Measurements from ENCODE around the gene TNIP2.

TNIP2 gene

GRCh38 chr4:2755821-2756690, at the start of gene TNIP2:
Gene TNIP2, minus strand, starts transcription at chr4:2756336. Its CDS starts 47 bp downstream, at chr4:2756289.
- peak; percentile 25 to 91 (median 81) for DNase-seq

GRCh38 chr4:2804973-2805501, 48.9 kb upstream of the TNIP2 start:
- intact Hi-C loops (cut with DNase I) = no loop called here
- peak in 3 of 42 donors; percentile 0 to 6 (median 3) for DNase-seq

More at GRCh38 chr4:2755821-2756690, at the start of gene TNIP2:
- intact Hi-C loops (cut with DNase I) = no loop called here

GRCh38 chr4:2804449-2804972, 48.4 kb upstream of the TNIP2 start:
- DNase-seq = peak in 4 of 42 donors; percentile 0 to 4 (median 2)

GRCh38 chr4:2803624-2804448, 47.7 kb upstream of the TNIP2 start:
- peak in 15 of 42 donors; percentile 16 to 77 (median 55) for DNase-seq
- intact Hi-C loops (cut with DNase I) = no loop called here

More at GRCh38 chr4:2804449-2804972, 48.4 kb upstream of the TNIP2 start:
- intact Hi-C loops (cut with DNase I) = no loop called here

- intact Hi-C loops (cut with DNase I) = no loop called here
- peak in 4 of 42 donors; percentile 1 to 4 (median 2) for DNase-seq
Observed at GRCh38 chr4:2802618-2803531, 46.7 kb upstream of the TNIP2 start.

GRCh38 chr4:2800691-2801596, 44.8 kb upstream of the TNIP2 start:
- peak; percentile 55 to 96 (median 81) for DNase-seq
- intact Hi-C loops (cut with DNase I) = no loop called here

GRCh38 chr4:2799971-2800690, 44.0 kb upstream of the TNIP2 start:
- intact Hi-C loops (cut with DNase I) = no loop called here
- DNase-seq = peak in 13 of 42 donors; percentile 12 to 80 (median 51)

GRCh38 chr4:2799224-2799911, 43.2 kb upstream of the TNIP2 start:
- peak in 8 of 42 donors; percentile 3 to 33 (median 16) for DNase-seq

GRCh38 chr4:2798399-2799223, 42.5 kb upstream of the TNIP2 start:
- DNase-seq = peak in 30 of 42 donors; percentile 29 to 80 (median 62)
- intact Hi-C loops (cut with DNase I) = no loop called here

More at GRCh38 chr4:2799224-2799911, 43.2 kb upstream of the TNIP2 start:
- intact Hi-C loops (cut with DNase I) = no loop called here

GRCh38 chr4:2797545-2798305, 41.6 kb upstream of the TNIP2 start:
- peak in 9 of 42 donors; percentile 2 to 27 (median 14) for DNase-seq
- intact Hi-C loops (cut with DNase I) = no loop called here

- DNase-seq = peak in 4 of 42 donors; percentile 12 to 38 (median 22)
Observed at GRCh38 chr4:2796849-2797544, 40.9 kb upstream of the TNIP2 start.

GRCh38 chr4:2795893-2796848, 40.0 kb upstream of the TNIP2 start:
- intact Hi-C loops (cut with DNase I) = no loop called here
- DNase-seq = peak in 9 of 42 donors; percentile 4 to 66 (median 38)

More at GRCh38 chr4:2796849-2797544, 40.9 kb upstream of the TNIP2 start:
- intact Hi-C loops (cut with DNase I) = no loop called here

Measured in head of caudate nucleus (tissue), 42 donors.